OCI-LY3 (cell line): Measurements from ENCODE around the gene RPP38.

Experiments
- CTCF ChIP-seq: fragments of 200-600, 300-600 bp; sonication (generic); IDR thresholded peaks from 2 replicates; pipeline ENCODE4 v1.5.1; 2014; ENCODE audit warnings: antibody characterized with exemption, low read length, low read depth
- EZH2phosphoT487 ChIP-seq: fragments of 200-600 bp; shearing (Covaris generic); IDR thresholded peaks from 2 replicates; pipeline ENCODE4 v1.6.1; 2018; ENCODE audit warnings: antibody characterized with exemption, mixed run types, low read depth

DNA sequence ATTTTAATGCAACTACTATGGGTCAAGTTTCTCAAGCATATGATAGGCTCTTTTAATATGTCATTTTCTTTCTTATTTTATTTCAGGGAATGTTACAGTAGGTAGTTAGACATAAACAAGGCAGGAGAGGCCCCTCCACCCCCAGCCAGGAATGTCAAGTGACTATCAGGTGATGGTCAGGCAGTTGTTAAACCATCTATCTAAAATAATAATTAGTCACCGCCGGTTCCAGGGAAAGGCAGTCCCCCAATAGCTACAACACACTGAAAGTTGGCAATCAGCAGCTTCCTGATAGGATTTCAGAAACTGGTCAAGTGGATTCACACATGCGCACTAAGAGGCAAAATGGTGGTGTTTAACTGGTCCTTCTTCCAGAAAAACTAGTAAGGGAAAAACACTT lies 44.1 kb upstream of the RPP38 start:
- no peak for TF ChIP-seq CTCF
- TF ChIP-seq EZH2phosphoT487 = no peak
